DOHH2 (cell line): ENCODE measurements around the gene FGGY.

Source experiments
- H3F3A ChIP-seq: fragments of 200-600 bp; sonication (generic), shearing (Covaris generic); 2 replicates; pipeline ENCODE4 v1.6.0; 2016; ENCODE audit warnings: antibody characterized with exemption, mild to moderate bottlenecking; ENCODE audit not compliant: control insufficient read depth, insufficient read depth
- H3K27ac ChIP-seq: fragments of 200-600 bp; sonication (generic); 2 replicates; pipeline ENCODE4 v1.5.1; 2014; ENCODE audit warnings: low read depth, mild to moderate bottlenecking, low read length, moderate library complexity
- H3K27me3 ChIP-seq: fragments of 200-600 bp; sonication (generic); 2 replicates; pipeline ENCODE4 v1.6.1; 2014; ENCODE audit warnings: mild to moderate bottlenecking, low read length, mixed read lengths; ENCODE audit not compliant: control insufficient read depth
- H3K36me3 ChIP-seq: fragments of 200-600 bp; sonication (generic); 2 replicates; pipeline ENCODE4 v1.6.1; 2014; ENCODE audit warnings: mild to moderate bottlenecking, low read length, moderate library complexity, mixed read lengths; ENCODE audit not compliant: control insufficient read depth
- H3K4me1 ChIP-seq: fragments of 200-600 bp; sonication (generic); 2 replicates; pipeline ENCODE4 v1.6.1; 2014; ENCODE audit warnings: mild to moderate bottlenecking, low read length, mixed read lengths; ENCODE audit not compliant: control insufficient read depth
- H3K4me2 ChIP-seq: fragments of 200-600 bp; sonication (generic); 2 replicates; pipeline ENCODE4 v1.6.0; 2014; ENCODE audit warnings: mild to moderate bottlenecking, low read length, moderate library complexity
- H3K4me3 ChIP-seq: fragments of 200-600 bp; sonication (generic); 2 replicates; pipeline ENCODE4 v1.5.1; 2014; ENCODE audit warnings: mild to moderate bottlenecking, low read length, mixed read lengths
- H3K79me2 ChIP-seq: fragments of 200-600 bp; sonication (generic); 2 replicates; pipeline ENCODE4 v1.6.1; 2014; ENCODE audit warnings: mild to moderate bottlenecking, low read length, mixed read lengths; ENCODE audit not compliant: control insufficient read depth
- H3K9me2 ChIP-seq: fragments of 200-600 bp; sonication (generic); replicated peaks from 2 replicates; pipeline ENCODE4 v1.6.1; 2014; ENCODE audit warnings: mild to moderate bottlenecking, low read length, mixed read lengths; ENCODE audit not compliant: control insufficient read depth
- H3K9me3 ChIP-seq: fragments of 200-600 bp; sonication (generic); 2 replicates; pipeline ENCODE4 v1.6.1; 2014; ENCODE audit warnings: antibody characterized with exemption, low read length, mixed read lengths; ENCODE audit not compliant: control insufficient read depth, insufficient read depth
- H4K20me1 ChIP-seq: fragments of 200-600 bp; sonication (generic); 2 replicates; pipeline ENCODE4 v1.6.0; 2014; ENCODE audit warnings: low read depth, mild to moderate bottlenecking, antibody characterized with exemption, low read length, moderate library complexity; ENCODE audit not compliant: control insufficient read depth, insufficient read depth
- EZH2phosphoT487 ChIP-seq: fragments of 200-600 bp; sonication (generic); IDR thresholded peaks from 2 replicates; pipeline ENCODE4 v1.6.1; 2017; ENCODE audit warnings: borderline replicate concordance, mild to moderate bottlenecking, antibody characterized with exemption, low read length, moderate library complexity, mixed read lengths
- TF ChIP-seq, protein P1 (sequence below): fragments of 200-600 bp; sonication (generic); IDR thresholded peaks from one replicate; pipeline ENCODE4 v1.5.1; 2014; ENCODE audit warnings: antibody characterized with exemption, mild to moderate bottlenecking, low read depth, low read length; ENCODE audit not compliant: poor library complexity, severe bottlenecking

Gene FGGY

GRCh38 chr1:59671066-59671952 is 374.4 kb downstream of the FGGY start:
- H3K27ac ChIP-seq: no peak overlapping the region
- H3F3A ChIP-seq: no peaks in the 10 kb centered on the region
- no peak overlapping the region for H3K4me3 ChIP-seq
- no peak overlapping the region for H3K4me2 ChIP-seq
- no peaks in the 10 kb centered on the region for H3K27me3 ChIP-seq
- TF ChIP-seq, protein P1, sequence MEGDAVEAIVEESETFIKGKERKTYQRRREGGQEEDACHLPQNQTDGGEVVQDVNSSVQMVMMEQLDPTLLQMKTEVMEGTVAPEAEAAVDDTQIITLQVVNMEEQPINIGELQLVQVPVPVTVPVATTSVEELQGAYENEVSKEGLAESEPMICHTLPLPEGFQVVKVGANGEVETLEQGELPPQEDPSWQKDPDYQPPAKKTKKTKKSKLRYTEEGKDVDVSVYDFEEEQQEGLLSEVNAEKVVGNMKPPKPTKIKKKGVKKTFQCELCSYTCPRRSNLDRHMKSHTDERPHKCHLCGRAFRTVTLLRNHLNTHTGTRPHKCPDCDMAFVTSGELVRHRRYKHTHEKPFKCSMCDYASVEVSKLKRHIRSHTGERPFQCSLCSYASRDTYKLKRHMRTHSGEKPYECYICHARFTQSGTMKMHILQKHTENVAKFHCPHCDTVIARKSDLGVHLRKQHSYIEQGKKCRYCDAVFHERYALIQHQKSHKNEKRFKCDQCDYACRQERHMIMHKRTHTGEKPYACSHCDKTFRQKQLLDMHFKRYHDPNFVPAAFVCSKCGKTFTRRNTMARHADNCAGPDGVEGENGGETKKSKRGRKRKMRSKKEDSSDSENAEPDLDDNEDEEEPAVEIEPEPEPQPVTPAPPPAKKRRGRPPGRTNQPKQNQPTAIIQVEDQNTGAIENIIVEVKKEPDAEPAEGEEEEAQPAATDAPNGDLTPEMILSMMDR: no peak
- no peak for TF ChIP-seq EZH2phosphoT487
- no peaks in the 10 kb centered on the region for H3K4me1 ChIP-seq
- H4K20me1 ChIP-seq: no peaks in the 10 kb centered on the region
- H3K9me3 ChIP-seq: no peaks in the 10 kb centered on the region
- H3K79me2 ChIP-seq: no peaks in the 10 kb centered on the region
- H3K9me2 ChIP-seq: no peaks in the 10 kb centered on the region
- H3K36me3 ChIP-seq: no peaks in the 10 kb centered on the region

DNA sequence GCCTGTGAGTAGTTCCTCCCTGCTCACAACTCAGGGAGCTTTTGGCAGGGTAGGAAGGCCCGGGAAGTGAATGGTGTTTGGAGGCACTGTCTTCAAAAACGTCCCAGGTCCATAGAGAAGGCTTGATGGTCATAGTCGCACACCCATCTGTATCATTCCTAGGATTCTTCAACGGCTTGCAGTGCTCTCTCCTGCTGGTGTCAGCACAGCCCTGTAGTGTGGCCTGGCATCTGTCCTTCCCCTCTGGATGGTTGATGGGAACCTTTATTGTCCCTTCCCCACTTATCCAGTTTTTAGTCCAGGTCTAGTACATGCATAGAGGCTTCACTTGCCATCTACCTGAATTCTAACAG is 375.0 kb downstream of the FGGY start:
- Histone ChIP-seq H3F3A (no peaks in the 10 kb centered on the region), H3K4me2 (no peak overlapping the region), H3K4me3 (no peak overlapping the region), H3K36me3 (no peaks in the 10 kb centered on the region), H3K9me3 (no peaks in the 10 kb centered on the region), H3K4me1 (no peaks in the 10 kb centered on the region), H3K79me2 (no peaks in the 10 kb centered on the region), H3K27ac (no peak overlapping the region), H3K9me2 (no peaks in the 10 kb centered on the region), H4K20me1 (no peaks in the 10 kb centered on the region), H3K27me3 (no peaks in the 10 kb centered on the region)
- TF ChIP-seq, protein P1: no peak
- no peak for TF ChIP-seq EZH2phosphoT487

DNA sequence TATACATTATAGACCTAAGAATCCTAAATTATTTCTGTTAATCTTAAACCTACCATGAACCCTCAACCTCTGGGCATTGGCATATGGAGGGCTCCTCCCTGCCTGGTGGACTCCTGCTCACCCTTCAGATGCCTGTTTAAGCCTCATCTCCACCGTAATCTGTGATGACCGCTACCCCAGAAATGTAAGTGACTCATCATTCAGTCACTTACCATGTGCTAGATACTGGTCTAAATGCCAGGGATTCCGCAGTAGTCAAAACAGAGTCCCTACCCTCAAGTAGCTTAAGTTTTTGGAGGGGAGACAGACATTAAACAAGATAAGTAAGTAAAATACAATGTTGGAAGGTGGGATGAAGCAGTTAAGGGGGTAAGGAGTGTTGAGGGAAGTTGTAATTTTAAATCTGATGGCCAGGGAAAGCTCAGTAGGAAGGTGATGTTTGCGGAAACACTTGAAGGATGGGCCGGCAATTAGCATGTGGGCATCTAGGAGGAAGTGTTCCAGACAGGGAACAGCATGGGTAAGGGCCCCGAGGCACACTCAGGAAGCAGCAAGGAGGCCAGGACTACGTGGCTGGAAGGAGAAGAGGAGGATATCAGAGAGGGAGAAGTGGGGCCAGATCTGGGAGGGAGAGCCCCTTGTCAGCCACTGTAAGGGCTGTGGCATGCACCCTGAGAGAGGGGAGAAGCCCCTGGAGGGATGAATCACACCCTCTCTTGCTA is 376.1 kb downstream of the FGGY start:
- no peak for TF ChIP-seq EZH2phosphoT487
- TF ChIP-seq, protein P1: no peak
- Histone ChIP-seq H3F3A (no peaks in the 10 kb centered on the region), H3K4me2 (no peak overlapping the region), H3K9me2 (no peaks in the 10 kb centered on the region), H3K27ac (no peak overlapping the region), H3K79me2 (no peaks in the 10 kb centered on the region), H3K4me3 (no peak overlapping the region), H3K36me3 (no peaks in the 10 kb centered on the region), H3K9me3 (no peaks in the 10 kb centered on the region), H3K4me1 (no peaks in the 10 kb centered on the region), H4K20me1 (no peaks in the 10 kb centered on the region), H3K27me3 (no peaks in the 10 kb centered on the region)
